Ishikawa (cell line): ENCODE measurements around the gene LCT.

Experiments
- CEBPB ChIP-seq: IDR thresholded peaks from 2 replicates; pipeline ENCODE4 v1.6.1; 2012
- CREB1 ChIP-seq: IDR thresholded peaks from 2 replicates; pipeline ENCODE4 v1.6.1; 2012; ENCODE audit warnings: low read depth
- EGR1 ChIP-seq: IDR thresholded peaks from 2 replicates; pipeline ENCODE4 v1.6.1; 2012
- EP300 ChIP-seq: IDR thresholded peaks from 2 replicates; pipeline ENCODE4 v1.6.1; 2012; ENCODE audit warnings: borderline replicate concordance
- FOXM1 ChIP-seq: IDR thresholded peaks from 2 replicates; pipeline ENCODE4 v1.6.1; 2012; ENCODE audit warnings: low read depth, borderline replicate concordance
- NFIC ChIP-seq: IDR thresholded peaks from 2 replicates; pipeline ENCODE4 v1.6.1; 2012
- RAD21 ChIP-seq: IDR thresholded peaks from 2 replicates; pipeline ENCODE4 v1.6.1; 2012; ENCODE audit warnings: low read depth
- TAF1 ChIP-seq: IDR thresholded peaks from 2 replicates; pipeline ENCODE4 v1.6.1; 2012; ENCODE audit warnings: low read depth, mild to moderate bottlenecking
- TCF12 ChIP-seq: IDR thresholded peaks from 2 replicates; pipeline ENCODE4 v1.6.1; 2012; ENCODE audit warnings: low read depth
- TEAD4 ChIP-seq: IDR thresholded peaks from 2 replicates; pipeline ENCODE4 v1.6.1; 2012
- YY1 ChIP-seq: IDR thresholded peaks from 2 replicates; pipeline ENCODE4 v1.6.1; 2012; ENCODE audit warnings: low read depth
- ZBTB7A ChIP-seq: IDR thresholded peaks from 2 replicates; pipeline ENCODE4 v1.6.1; 2012; ENCODE audit warnings: low read depth
- TF ChIP-seq, protein P1 (sequence below): IDR thresholded peaks from 2 replicates; pipeline ENCODE4 v1.6.1; 2012; ENCODE audit warnings: low read depth, mild to moderate bottlenecking
- TF ChIP-seq, protein P2 (sequence below): IDR thresholded peaks from 2 replicates; pipeline ENCODE4 v1.6.1; 2012
- TF ChIP-seq, protein P3 (sequence below): IDR thresholded peaks from 2 replicates; pipeline ENCODE4 v1.6.1; 2012

Gene LCT

DNA sequence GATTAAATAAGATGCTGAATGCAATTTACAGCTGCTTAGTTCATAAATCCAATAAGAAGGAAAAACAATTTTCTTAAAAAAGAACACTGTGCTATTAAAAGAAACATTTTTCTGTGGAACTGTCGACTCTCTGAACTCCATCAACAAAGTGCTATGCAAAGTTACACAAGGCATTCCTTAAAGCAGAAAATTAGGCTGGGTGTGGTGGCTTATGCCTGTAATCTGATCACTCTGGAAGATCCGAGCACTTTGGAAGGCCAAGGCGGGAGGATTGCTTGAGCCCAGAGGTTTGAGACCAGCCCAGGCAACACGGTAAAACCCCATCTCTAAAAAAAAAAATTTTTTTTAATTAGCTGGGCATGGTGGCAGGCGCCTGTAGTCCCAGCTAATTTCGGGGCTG lies 26.2 kb upstream of the LCT start:
- TF ChIP-seq CREB1 = no peak
- no peak for TF ChIP-seq EP300
- no peak for TF ChIP-seq EGR1
- TF ChIP-seq FOXM1 = no peak
- no peak for TF ChIP-seq CEBPB
- TF ChIP-seq ZBTB7A = no peak
- TF ChIP-seq RAD21 = no peak
- TF ChIP-seq, protein P1, sequence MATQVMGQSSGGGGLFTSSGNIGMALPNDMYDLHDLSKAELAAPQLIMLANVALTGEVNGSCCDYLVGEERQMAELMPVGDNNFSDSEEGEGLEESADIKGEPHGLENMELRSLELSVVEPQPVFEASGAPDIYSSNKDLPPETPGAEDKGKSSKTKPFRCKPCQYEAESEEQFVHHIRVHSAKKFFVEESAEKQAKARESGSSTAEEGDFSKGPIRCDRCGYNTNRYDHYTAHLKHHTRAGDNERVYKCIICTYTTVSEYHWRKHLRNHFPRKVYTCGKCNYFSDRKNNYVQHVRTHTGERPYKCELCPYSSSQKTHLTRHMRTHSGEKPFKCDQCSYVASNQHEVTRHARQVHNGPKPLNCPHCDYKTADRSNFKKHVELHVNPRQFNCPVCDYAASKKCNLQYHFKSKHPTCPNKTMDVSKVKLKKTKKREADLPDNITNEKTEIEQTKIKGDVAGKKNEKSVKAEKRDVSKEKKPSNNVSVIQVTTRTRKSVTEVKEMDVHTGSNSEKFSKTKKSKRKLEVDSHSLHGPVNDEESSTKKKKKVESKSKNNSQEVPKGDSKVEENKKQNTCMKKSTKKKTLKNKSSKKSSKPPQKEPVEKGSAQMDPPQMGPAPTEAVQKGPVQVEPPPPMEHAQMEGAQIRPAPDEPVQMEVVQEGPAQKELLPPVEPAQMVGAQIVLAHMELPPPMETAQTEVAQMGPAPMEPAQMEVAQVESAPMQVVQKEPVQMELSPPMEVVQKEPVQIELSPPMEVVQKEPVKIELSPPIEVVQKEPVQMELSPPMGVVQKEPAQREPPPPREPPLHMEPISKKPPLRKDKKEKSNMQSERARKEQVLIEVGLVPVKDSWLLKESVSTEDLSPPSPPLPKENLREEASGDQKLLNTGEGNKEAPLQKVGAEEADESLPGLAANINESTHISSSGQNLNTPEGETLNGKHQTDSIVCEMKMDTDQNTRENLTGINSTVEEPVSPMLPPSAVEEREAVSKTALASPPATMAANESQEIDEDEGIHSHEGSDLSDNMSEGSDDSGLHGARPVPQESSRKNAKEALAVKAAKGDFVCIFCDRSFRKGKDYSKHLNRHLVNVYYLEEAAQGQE = no peak
- no peak for TF ChIP-seq NFIC
- TF ChIP-seq, protein P2, sequence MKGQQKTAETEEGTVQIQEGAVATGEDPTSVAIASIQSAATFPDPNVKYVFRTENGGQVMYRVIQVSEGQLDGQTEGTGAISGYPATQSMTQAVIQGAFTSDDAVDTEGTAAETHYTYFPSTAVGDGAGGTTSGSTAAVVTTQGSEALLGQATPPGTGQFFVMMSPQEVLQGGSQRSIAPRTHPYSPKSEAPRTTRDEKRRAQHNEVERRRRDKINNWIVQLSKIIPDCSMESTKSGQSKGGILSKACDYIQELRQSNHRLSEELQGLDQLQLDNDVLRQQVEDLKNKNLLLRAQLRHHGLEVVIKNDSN = no peak
- TF ChIP-seq TCF12 = no peak
- TF ChIP-seq, protein P3, sequence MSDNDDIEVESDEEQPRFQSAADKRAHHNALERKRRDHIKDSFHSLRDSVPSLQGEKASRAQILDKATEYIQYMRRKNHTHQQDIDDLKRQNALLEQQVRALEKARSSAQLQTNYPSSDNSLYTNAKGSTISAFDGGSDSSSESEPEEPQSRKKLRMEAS = no peak

DNA sequence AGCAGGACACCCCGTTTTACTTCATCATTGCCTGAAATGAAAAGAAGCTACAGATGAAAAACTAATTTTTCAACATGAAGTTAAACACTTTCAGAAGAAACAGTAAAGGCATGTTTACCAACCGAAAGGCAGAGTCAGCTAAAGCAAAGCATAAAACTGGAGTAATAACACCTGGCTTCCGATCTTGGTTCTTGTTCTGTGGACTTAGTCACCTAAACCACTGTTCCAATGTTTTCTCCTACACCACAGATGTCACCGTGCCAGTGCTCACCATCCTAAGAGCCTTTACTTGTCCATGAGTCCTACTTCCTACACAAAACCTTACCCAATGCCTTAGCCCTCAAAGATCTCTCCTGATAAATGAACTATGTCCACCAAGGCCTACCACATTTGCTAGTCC lies 25.7 kb upstream of the LCT start:
- TF ChIP-seq CEBPB (no peak), EGR1 (no peak), EP300 (no peak), ZBTB7A (no peak), TEAD4 (no peak), NFIC (no peak), YY1 (no peak), CREB1 (no peak), FOXM1 (no peak)
- TF ChIP-seq, protein P2 = no peak
- TF ChIP-seq, protein P1 = no peak
- TF ChIP-seq, protein P3 = no peak

DNA sequence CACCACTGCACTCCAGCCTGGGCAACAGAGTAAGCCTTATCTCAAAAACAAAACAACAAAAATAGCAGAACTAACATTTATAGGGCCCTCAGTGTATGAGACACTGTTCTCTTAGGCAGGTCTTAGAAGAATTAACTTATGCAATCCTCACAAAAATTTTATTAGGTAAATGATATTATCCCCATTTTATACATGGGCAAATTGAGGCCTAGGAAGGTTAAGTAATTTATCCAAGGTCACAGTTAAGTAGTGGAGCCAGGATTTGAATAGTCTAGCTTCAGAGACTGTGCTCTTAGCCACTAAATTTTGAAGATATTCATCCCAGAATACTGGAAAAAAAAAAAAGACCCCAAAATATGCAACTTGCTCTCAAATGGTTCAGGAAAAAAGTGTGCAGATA lies 16.4 kb upstream of the LCT start:
- TF ChIP-seq EP300 (no peak), TAF1 (no peak), ZBTB7A (no peak)
- TF ChIP-seq, protein P3 = no peak

DNA sequence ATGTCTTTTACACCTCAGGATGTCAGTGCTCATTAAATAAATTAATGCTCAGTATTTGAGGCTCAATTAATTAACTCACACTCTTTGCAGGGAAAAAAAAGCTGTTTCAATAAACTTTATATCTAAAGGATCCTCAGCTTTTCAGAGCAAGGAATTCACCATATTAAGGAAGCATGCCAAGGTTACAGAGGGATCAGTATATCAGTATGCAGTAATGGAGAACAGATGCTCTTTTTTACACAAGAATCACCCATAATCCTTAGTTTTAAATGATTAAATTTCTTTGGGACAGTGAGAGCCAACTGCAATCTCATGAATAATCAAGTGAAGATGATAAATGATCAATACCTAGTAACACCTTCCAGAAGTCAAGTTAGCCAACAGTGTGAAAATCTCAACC lies 14.9 kb upstream of the LCT start:
- TF ChIP-seq EGR1 (no peak), TAF1 (no peak), RAD21 (no peak), YY1 (no peak), EP300 (no peak)
- TF ChIP-seq, protein P1 = no peak

DNA sequence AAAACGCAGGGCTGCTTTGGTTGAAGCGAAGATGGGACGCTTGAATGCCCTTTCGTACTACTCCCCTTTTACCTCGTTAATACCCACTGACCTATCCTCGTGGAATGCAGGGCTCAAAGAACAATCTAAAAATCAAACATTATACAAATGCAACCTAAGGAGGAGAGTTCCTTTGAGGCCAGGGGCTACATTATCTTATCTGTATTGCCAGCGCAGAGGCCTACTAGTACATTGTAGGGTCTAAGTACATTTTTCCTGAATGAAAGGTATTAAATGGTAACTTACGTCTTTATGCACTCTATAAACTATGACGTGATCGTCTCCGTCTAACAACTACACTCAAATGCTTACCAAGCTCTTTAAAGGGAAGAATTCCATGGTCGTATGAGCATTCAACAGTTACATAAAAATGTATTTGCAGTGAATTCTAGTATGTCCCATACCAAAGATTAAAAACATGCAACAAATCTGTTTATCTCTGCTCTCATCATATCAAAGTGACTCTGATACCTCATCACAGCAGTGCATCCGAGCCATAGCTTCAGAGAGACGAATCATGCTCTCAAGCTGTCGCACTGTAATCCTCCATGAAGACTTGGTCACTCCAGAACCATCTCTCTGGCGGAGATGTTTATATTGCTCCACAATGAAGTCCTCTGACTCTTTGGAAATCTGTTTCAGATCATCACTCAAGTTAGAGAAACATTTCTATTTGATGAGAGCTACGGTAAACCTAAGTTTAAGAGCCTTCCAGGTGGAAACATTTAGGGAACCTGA lies 14.1 kb upstream of the LCT start:
- TF ChIP-seq EGR1 (no peak), YY1 (no peak), EP300 (no peak), RAD21 (no peak), FOXM1 (no peak), ZBTB7A (no peak), TCF12 (no peak), TEAD4 (no peak), TAF1 (no peak), NFIC (no peak), CEBPB (no peak), CREB1 (no peak)
- TF ChIP-seq, protein P3 = no peak
- TF ChIP-seq, protein P1 = no peak
